ENCODE measurements around the gene PCLO. TPM values are rescaled to one million over a fixed set of nuclear protein-coding genes. Genes with fewer than 3 reads are reported as not detected.

The PCLO gene
- total and polyA plus RNA-seq, 2 donors: 0.57 to 6.5 TPM

DNA sequence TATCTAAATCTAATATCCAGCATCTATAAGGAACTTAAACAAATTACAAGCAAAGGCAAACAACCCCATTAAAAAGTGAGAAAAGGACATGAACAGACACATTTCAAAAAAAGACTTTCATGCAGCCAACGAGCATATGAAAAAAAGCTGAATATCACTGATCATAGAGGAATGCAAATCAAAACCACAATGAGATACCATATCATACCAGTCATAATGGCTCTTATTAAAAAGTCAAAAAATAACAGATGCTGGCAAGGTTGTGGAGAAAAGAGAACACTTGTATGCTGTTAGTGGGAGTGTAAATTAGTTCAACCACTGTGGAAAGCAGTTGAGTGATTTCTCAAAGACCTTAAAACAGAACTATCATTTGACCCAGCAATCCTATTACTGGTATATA lies 384.7 kb downstream of the PCLO start:
- Histone ChIP-seq H3K4me1 (ENCODE audit: insufficient read depth) (no peaks in the 10 kb centered on the region), H3K4me3 (ENCODE audit: low read depth, low read length) (no peak overlapping the region), H3K27ac (ENCODE audit: low read depth) (no peak overlapping the region), H3K36me3 (ENCODE audit: insufficient read depth) (no peaks in the 10 kb centered on the region)
- no peak for DNase-seq (ENCODE audit: extremely low spot score)
- WGBS: 43% methylated on average over 1 of the region's 1 CpG

DNA sequence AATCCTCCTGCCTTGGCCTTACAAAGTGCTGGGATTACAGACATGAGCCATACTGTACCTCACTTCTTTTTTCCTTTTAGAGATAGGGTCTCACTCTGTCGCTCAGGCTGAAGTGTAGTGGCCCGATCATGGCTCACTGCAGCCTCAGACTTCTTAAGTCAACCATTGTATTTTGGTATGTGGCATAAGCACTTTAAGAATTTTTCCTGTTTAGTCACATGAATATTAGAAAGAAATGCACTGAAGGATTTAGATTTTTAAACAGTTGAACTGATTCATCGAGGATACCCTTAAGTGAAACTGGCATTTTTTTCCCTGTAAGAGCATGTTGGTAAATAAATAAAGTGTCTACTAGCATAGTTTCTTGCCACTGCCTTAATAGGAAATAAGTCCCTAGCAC lies 399.8 kb downstream of the PCLO start:
- no peak for DNase-seq (ENCODE audit: extremely low spot score)
- no peak overlapping the region for H3K27ac ChIP-seq (ENCODE audit: low read depth)
- H3K4me3 ChIP-seq (ENCODE audit: low read depth, low read length): no peak overlapping the region
- no peaks in the 10 kb centered on the region for H3K36me3 ChIP-seq (ENCODE audit: insufficient read depth)
- 87% methylated on average over 3 of the region's 3 CpGs for WGBS
- no peaks in the 10 kb centered on the region for H3K4me1 ChIP-seq (ENCODE audit: insufficient read depth)

DNA sequence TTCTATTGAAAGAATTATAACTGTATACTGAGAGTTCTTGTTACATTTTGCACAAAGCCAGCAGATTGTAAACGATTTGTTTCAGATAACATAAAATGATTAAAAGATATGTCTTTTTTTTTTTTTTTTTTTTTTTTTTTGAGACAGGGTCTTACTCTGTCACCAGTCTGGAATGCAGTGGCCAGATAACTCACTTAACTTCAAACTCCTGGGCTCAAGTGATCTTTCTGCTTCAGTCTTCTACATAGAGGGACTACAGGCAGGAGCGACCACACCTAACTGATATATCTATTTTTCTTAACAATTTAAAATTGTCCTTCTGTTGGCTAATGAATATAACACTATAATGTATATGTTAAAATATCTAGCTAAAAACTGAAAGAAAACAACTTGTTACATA lies 401.9 kb downstream of the PCLO start:
- DNase-seq (ENCODE audit: extremely low spot score): no peak
- H3K4me3 ChIP-seq (ENCODE audit: low read depth, low read length): no peak overlapping the region
- no peak overlapping the region for H3K27ac ChIP-seq (ENCODE audit: low read depth)
- 72% methylated on average over 2 of the region's 2 CpGs for WGBS
- no peaks in the 10 kb centered on the region for H3K36me3 ChIP-seq (ENCODE audit: insufficient read depth)
- no peaks in the 10 kb centered on the region for H3K4me1 ChIP-seq (ENCODE audit: insufficient read depth)

DNA sequence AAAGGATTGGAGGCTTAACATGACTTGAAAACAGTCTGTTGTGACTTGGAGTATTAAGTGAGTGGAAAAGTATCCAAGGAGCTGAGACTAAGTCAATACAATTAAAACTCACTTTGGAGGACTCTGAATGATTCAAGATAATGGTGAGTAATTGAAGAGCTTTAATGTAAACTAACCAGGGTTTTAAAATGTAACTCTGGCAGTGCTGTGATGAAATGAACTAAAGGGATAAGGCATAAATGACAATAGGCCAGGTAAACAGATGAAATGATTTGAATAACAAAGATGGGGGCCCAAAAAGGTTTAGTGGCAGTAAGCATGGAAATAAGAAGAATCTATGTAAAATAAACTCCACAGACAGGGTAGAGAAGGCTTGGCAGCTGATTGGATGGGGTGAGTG lies 402.6 kb downstream of the PCLO start:
- Histone ChIP-seq H3K4me3 (ENCODE audit: low read depth, low read length) (no peak overlapping the region), H3K4me1 (ENCODE audit: insufficient read depth) (no peaks in the 10 kb centered on the region), H3K36me3 (ENCODE audit: insufficient read depth) (no peaks in the 10 kb centered on the region), H3K27ac (ENCODE audit: low read depth) (no peak overlapping the region)
- no peak for DNase-seq (ENCODE audit: extremely low spot score)

DNA sequence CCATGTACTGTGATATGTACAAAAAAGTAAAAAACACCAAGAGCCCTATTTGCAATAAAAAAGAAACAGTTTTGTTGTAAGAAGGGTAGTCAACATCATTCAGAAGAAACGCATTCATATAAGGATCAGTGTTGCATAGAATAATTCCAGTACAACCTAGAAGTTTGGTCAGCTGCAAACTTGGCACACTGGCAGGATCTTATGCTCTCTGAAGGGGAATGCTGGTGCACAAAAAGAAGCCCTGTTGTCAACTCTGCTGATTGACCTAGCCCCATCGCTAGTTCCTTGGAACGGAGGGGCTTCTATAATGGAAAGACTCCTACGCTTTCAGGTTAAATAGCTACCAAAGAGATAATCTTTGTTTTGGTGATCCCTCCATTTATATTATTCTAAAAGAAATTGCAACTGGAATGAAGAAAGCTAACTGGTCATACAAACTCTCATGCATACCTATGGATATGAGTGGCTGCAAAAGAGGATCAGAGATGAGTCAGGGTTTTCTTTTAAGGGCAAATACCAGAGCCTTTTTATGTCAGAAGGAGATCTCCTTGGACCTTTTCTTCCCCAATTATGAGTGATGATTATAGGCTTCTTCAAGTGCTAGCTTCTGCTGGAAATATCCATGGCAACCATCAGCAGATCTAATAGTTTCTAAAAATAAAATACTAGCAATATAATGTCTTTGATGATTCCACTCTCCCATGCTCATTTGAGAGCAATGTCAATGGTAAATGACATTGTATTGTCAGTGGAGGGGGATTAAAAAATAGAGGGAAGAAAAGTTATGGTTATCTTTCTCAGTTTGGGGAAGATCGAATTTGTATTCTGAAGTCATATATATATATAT lies 406.8 kb downstream of the PCLO start:
- WGBS: 93% methylated on average over 5 of the region's 5 CpGs
- H3K27ac ChIP-seq (ENCODE audit: low read depth): no peak overlapping the region

DNA sequence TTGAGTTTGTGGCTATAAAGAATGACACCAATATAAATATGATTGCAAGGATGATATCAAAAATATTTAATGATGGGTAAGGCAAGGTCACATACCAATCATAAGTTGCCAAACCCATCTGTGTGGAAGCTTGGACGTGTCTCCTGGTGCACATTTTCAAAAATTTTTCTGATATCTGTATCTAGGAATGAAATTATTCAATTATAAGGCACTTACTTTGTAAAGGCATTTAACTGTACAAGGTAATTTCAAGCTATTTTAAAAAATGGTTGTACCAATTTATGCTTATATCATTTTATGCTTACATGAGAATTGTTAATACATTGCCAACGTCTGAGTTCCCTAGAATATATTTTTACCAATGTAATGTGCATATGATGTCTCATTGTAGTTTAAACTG lies 412.7 kb downstream of the PCLO start:
- Histone ChIP-seq H3K4me1 (ENCODE audit: insufficient read depth) (no peaks in the 10 kb centered on the region), H3K36me3 (ENCODE audit: insufficient read depth) (no peaks in the 10 kb centered on the region), H3K4me3 (ENCODE audit: low read depth, low read length) (no peak overlapping the region), H3K27ac (ENCODE audit: low read depth) (no peak overlapping the region)
- no peak for DNase-seq (ENCODE audit: extremely low spot score)
- WGBS: 75% methylated on average over 2 of the region's 2 CpGs

More for the DNA sequence above, 406.8 kb downstream of the PCLO start:
- Histone ChIP-seq H3K36me3 (ENCODE audit: insufficient read depth) (no peaks in the 10 kb centered on the region), H3K4me3 (ENCODE audit: low read depth, low read length) (no peak overlapping the region), H3K4me1 (ENCODE audit: insufficient read depth) (no peaks in the 10 kb centered on the region)
- DNase-seq (ENCODE audit: extremely low spot score): no peak

DNA sequence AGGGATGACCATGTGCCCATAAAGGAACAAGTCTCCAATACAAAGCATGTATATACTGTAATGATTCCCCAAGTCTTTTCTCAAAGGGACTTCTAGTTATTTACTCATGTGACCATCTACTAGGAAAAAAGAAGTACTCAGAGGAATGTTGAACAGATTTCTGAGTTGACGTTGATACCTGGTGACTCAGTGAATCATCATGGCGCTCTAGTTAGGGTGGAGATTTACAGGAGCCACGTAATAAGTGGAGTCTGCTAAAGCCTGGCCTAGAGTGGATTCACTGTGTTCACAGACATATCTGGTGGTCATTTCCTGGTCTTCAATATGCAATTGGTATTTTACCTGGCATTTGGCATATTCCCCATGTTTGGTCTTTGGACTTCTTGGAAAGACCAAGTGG lies 416.9 kb downstream of the PCLO start:
- Histone ChIP-seq H3K4me3 (ENCODE audit: low read depth, low read length) (no peak overlapping the region), H3K27ac (ENCODE audit: low read depth) (no peak overlapping the region), H3K4me1 (ENCODE audit: insufficient read depth) (no peaks in the 10 kb centered on the region), H3K36me3 (ENCODE audit: insufficient read depth) (no peaks in the 10 kb centered on the region)
- no peak for DNase-seq (ENCODE audit: extremely low spot score)
- 76% methylated on average over 3 of the region's 3 CpGs for WGBS

DNA sequence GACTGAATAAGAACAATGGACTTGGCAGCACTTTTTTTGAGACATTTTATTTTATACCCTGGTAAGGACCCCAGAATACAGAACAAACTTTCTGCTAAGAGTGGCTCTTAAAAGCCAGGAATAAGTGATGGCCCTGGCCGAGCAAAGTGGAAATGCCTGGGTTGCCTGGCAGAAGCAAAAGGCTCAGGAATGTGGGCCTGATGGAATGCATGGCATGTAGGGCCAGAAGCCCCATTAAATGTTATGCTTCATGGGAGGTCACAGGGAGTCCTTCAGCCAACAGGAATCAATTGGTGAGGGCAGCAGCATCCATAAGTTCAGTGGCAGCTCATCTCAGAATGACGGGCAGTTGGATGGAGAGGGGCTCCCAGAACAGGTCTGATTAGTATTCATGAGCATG lies 417.6 kb downstream of the PCLO start:
- WGBS: 71% methylated on average over 2 of the region's 2 CpGs
- no peak for DNase-seq (ENCODE audit: extremely low spot score)
- no peaks in the 10 kb centered on the region for H3K36me3 ChIP-seq (ENCODE audit: insufficient read depth)
- H3K4me3 ChIP-seq (ENCODE audit: low read depth, low read length): no peak overlapping the region
- no peaks in the 10 kb centered on the region for H3K4me1 ChIP-seq (ENCODE audit: insufficient read depth)
- H3K27ac ChIP-seq (ENCODE audit: low read depth): no peak overlapping the region

DNA sequence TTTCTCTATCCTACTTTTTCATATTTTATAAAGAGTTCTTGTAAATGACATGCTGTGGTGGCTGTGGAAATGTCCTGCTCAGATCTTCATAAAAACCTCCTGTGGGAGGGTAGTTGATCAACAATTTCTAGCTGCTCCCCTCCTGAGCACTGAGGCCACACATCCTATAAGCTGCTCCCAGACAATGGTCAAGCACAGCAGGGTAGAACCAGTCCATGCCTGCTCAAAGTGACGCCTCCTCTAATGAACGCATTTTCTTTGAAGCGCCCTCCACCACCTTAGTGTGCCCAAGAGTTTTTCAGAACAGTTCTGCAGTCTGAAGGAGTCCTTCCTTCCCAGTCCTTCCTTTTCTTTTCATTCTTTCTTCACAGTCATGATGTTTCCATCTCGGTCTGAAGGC lies 420.5 kb downstream of the PCLO start:
- H3K4me1 ChIP-seq (ENCODE audit: insufficient read depth): no peaks in the 10 kb centered on the region
- no peak for DNase-seq (ENCODE audit: extremely low spot score)
- H3K36me3 ChIP-seq (ENCODE audit: insufficient read depth): no peaks in the 10 kb centered on the region
- 90% methylated on average over 4 of the region's 4 CpGs for WGBS
- H3K4me3 ChIP-seq (ENCODE audit: low read depth, low read length): no peak overlapping the region
- no peak overlapping the region for H3K27ac ChIP-seq (ENCODE audit: low read depth)

DNA sequence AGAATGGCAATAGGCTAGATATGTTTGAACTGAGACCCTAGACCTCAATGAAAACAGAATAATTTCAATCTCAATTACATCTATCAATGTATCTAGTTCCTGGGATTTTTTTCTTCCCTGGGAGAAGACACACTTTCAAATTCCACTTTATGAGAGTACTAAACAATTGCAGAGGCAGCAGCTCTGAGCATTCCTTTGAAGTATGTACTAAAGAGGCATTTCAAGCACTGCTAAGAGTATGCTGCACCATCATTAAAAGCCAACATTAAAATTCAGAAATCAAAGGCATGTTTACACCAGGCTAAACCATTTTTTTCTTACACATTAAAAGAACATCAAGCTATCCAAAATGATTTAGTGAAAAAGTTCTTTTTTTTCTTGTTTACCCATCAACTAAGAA lies 421.2 kb downstream of the PCLO start:
- H3K27ac ChIP-seq (ENCODE audit: low read depth): no peak overlapping the region
- no peak for DNase-seq (ENCODE audit: extremely low spot score)
- no peaks in the 10 kb centered on the region for H3K4me1 ChIP-seq (ENCODE audit: insufficient read depth)
- H3K36me3 ChIP-seq (ENCODE audit: insufficient read depth): no peaks in the 10 kb centered on the region
- H3K4me3 ChIP-seq (ENCODE audit: low read depth, low read length): no peak overlapping the region

DNA sequence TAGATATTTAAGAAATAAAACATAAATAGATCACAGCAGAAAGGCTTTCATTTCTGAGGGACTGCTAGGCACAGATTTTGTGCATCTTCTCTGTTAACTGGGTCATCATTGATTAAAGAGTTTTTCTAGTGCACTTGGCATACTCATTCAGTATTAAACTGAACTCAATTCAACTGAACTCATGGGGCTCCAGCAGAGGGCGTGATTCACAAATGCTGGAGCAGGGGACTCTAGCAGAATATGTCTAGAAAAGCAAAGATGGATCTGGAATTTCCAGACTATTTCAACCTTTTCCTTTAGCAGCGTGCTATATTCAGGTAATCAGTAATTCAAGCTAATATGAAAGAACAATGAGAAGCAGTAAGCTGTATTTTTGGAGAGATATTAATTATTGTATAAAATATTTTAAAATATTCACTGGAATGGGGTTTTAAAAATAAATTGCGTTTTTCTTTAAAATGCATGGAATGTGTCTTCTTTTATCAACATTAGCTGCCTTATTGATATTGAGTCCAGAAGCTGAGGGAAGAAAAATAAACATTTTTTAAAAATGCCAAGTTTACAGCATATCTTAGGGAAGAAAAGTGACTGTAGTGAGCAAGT lies 422.3 kb downstream of the PCLO start:
- WGBS: 40% methylated on average over 3 of the region's 3 CpGs

DNA sequence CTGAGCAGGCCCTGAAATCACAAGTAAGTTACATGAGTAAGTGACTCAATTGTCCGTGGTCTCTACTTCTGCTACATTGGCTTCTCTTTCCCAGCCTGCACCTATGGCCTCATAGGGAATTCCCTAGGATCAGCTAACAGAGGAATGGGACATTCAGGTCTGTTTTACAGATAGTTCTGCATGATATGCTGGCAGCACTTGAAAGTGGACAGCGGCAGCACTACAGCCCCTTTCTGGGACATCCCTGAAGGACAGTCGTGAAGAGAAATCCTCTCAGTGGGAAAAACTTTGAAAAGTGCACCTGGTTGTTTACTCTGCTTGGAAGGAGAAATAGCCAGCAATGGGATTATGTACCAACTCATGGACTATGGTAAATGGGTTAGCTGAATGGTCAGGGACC lies 426.1 kb downstream of the PCLO start:
- no peak overlapping the region for H3K27ac ChIP-seq (ENCODE audit: low read depth)
- WGBS: 86% methylated on average over 3 of the region's 3 CpGs
- H3K4me3 ChIP-seq (ENCODE audit: low read depth, low read length): no peak overlapping the region
- no peaks in the 10 kb centered on the region for H3K4me1 ChIP-seq (ENCODE audit: insufficient read depth)
- H3K36me3 ChIP-seq (ENCODE audit: insufficient read depth): no peaks in the 10 kb centered on the region
- no peak for DNase-seq (ENCODE audit: extremely low spot score)

More for the DNA sequence above, 422.3 kb downstream of the PCLO start:
- DNase-seq (ENCODE audit: extremely low spot score): no peak
- no peak overlapping the region for H3K27ac ChIP-seq (ENCODE audit: low read depth)
- H3K36me3 ChIP-seq (ENCODE audit: insufficient read depth): no peaks in the 10 kb centered on the region
- no peak overlapping the region for H3K4me3 ChIP-seq (ENCODE audit: low read depth, low read length)
- H3K4me1 ChIP-seq (ENCODE audit: insufficient read depth): no peaks in the 10 kb centered on the region

DNA sequence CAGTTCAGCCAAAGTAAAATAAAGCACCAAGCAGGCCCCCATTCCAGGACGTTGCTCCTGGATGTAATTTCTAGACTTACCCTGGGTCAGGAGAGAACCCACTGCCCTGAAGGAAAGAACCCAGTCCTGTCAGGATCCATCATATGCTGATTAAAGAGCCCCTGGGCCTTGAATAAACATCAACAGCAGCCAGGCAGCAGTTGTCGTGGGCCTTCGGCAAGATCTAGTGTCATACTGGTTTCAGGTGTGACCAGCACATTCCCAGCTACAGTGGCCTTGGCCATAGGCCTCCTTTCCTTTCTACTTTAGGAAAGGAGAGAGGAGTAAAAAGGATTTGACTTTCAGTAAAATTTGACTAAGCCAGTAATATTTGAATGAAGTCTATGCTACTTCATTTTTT lies 430.0 kb downstream of the PCLO start:
- H3K4me3 ChIP-seq (ENCODE audit: low read depth, low read length): no peak overlapping the region
- WGBS: 84% methylated on average over 3 of the region's 3 CpGs
- no peaks in the 10 kb centered on the region for H3K4me1 ChIP-seq (ENCODE audit: insufficient read depth)
- no peak overlapping the region for H3K27ac ChIP-seq (ENCODE audit: low read depth)
- DNase-seq (ENCODE audit: extremely low spot score): no peak
- no peaks in the 10 kb centered on the region for H3K36me3 ChIP-seq (ENCODE audit: insufficient read depth)

DNA sequence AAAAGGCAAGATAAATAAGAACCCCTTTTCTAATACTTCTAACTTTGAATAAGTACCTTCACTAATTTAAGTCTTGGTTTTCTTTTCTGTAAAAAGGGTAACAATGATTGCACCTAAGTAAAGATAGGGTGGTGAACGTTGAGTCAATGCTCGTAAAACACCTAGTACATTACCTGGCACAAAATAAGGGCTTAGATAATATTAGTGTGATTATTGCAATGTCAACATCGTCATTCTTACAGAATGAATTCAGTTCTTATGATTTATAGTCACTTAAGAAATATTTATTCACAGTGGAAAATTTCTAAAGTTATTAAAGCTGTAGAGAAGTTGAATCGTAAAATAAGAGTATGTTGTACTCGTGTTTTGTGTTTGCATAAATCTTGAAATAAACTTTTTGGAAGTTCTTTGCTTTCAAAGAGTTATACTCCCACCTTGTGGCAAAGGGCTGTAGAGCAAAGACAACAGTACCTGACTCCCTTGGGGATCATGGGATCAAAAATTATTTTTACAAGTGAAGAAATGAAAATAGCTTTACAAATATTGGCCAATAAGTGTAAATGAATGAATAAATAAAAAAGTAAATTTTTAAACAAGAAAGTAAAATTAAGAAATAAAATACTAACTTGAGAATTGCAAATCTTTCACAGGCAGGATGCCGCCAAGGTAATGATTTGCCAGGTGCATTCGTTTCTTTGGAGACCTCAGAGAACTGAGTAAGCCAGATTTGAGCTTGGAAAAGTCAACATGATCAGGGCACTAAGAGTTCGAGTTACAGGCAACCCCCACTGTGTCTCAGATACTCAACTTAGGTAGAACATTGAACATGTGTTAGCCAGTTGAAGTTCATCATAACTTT lies 433.3 kb downstream of the PCLO start:
- no peak for DNase-seq (ENCODE audit: extremely low spot score)
- H3K4me3 ChIP-seq (ENCODE audit: low read depth, low read length): no peak overlapping the region
- H3K36me3 ChIP-seq (ENCODE audit: insufficient read depth): no peaks in the 10 kb centered on the region
- 44% methylated on average over 8 of the region's 8 CpGs for WGBS
- no peak overlapping the region for H3K27ac ChIP-seq (ENCODE audit: low read depth)
- no peaks in the 10 kb centered on the region for H3K4me1 ChIP-seq (ENCODE audit: insufficient read depth)
